ENCODE data around the gene MAST2. TPM values are rescaled to one million over a fixed set of nuclear protein-coding genes. Genes with fewer than 3 reads are reported as not detected.

Gene MAST2
- total RNA-seq, 1 experiment from 2014 or later: 38.4 TPM

GRCh38 chr1:46011121-46011695, 207.8 kb downstream of the MAST2 start:
- ChIA-PET CTCF (no interaction called here), POLR2A (ENCODE audit: low non-redundant PET) (no interaction called here)

GRCh38 chr1:46012236-46012635, 208.8 kb downstream of the MAST2 start:
- H3K27ac ChIP-seq (ENCODE audit: low read depth, low read length, poor library complexity, severe bottlenecking): no peak overlapping the region
- H3K4me1 ChIP-seq (ENCODE audit: insufficient read depth, low read length, poor library complexity, severe bottlenecking): no peaks in the 10 kb centered on the region
- no peak overlapping the region for H3K4me3 ChIP-seq (ENCODE audit: low read depth, low read length, poor library complexity, severe bottlenecking)
- H3K36me3 ChIP-seq (ENCODE audit: insufficient read depth, low read length, poor library complexity, severe bottlenecking): peaks cover 7% of the 10 kb centered on the region
- BruUV-seq (replicated peaks): no TSS peak
- no peaks in the 10 kb centered on the region for H3K9me3 ChIP-seq (ENCODE audit: low read depth, low read length, poor library complexity, severe bottlenecking)
- H3K27me3 ChIP-seq (replicated peaks; ENCODE audit: insufficient read depth, low read depth, low read length, poor library complexity): no peaks in the 10 kb centered on the region
- no peak for TF ChIP-seq EZH2 (IDR thresholded peaks at IDR 0.05; ENCODE audit: borderline replicate concordance, low read depth, low read length, poor library complexity, severe bottlenecking)
- TF ChIP-seq CTCF (conservative IDR thresholded peaks at IDR 0.05; ENCODE audit: low read depth, low read length): no peak
- POLR2A ChIA-PET (ENCODE audit: low non-redundant PET): no interaction called here
- CTCF ChIA-PET: no interaction called here
- intact Hi-C loops (cut with micrococcal nuclease; ENCODE audit: unreplicated experiment): no loop called here
- DNase-seq (ENCODE audit: low spot score): no peak

More at GRCh38 chr1:46011121-46011695, 207.8 kb downstream of the MAST2 start:
- H3K27me3 ChIP-seq (replicated peaks; ENCODE audit: insufficient read depth, low read depth, low read length, poor library complexity): no peaks in the 10 kb centered on the region
- peaks cover 11% of the 10 kb centered on the region for H3K36me3 ChIP-seq (ENCODE audit: insufficient read depth, low read length, poor library complexity, severe bottlenecking)
- no peaks in the 10 kb centered on the region for H3K9me3 ChIP-seq (ENCODE audit: low read depth, low read length, poor library complexity, severe bottlenecking)
- H3K27ac ChIP-seq (ENCODE audit: low read depth, low read length, poor library complexity, severe bottlenecking): no peak overlapping the region
- BruUV-seq (replicated peaks): no TSS peak
- no peak for DNase-seq (ENCODE audit: low spot score)
- H3K4me1 ChIP-seq (ENCODE audit: insufficient read depth, low read length, poor library complexity, severe bottlenecking): no peaks in the 10 kb centered on the region
- no peak overlapping the region for H3K4me3 ChIP-seq (ENCODE audit: low read depth, low read length, poor library complexity, severe bottlenecking)
- TF ChIP-seq EZH2 (IDR thresholded peaks at IDR 0.05; ENCODE audit: borderline replicate concordance, low read depth, low read length, poor library complexity, severe bottlenecking): no peak
- TF ChIP-seq CTCF (conservative IDR thresholded peaks at IDR 0.05; ENCODE audit: low read depth, low read length): no peak
- intact Hi-C loops (cut with micrococcal nuclease; ENCODE audit: unreplicated experiment): no loop called here

GRCh38 chr1:46013581-46013980, 210.2 kb downstream of the MAST2 start:
- ChIA-PET CTCF (no interaction called here), POLR2A (ENCODE audit: low non-redundant PET) (no interaction called here)
- H3K9me3 ChIP-seq (ENCODE audit: low read depth, low read length, poor library complexity, severe bottlenecking): no peaks in the 10 kb centered on the region
- no peak overlapping the region for H3K27ac ChIP-seq (ENCODE audit: low read depth, low read length, poor library complexity, severe bottlenecking)
- no peak for DNase-seq (ENCODE audit: low spot score)
- H3K36me3 ChIP-seq (ENCODE audit: insufficient read depth, low read length, poor library complexity, severe bottlenecking): peaks cover 7% of the 10 kb centered on the region
- H3K4me1 ChIP-seq (ENCODE audit: insufficient read depth, low read length, poor library complexity, severe bottlenecking): no peaks in the 10 kb centered on the region
- intact Hi-C loops (cut with micrococcal nuclease; ENCODE audit: unreplicated experiment): no loop called here
- H3K27me3 ChIP-seq (replicated peaks; ENCODE audit: insufficient read depth, low read depth, low read length, poor library complexity): no peaks in the 10 kb centered on the region
- BruUV-seq (replicated peaks): no TSS peak
- no peak overlapping the region for H3K4me3 ChIP-seq (ENCODE audit: low read depth, low read length, poor library complexity, severe bottlenecking)
- TF ChIP-seq CTCF (conservative IDR thresholded peaks at IDR 0.05; ENCODE audit: low read depth, low read length) (no peak), EZH2 (IDR thresholded peaks at IDR 0.05; ENCODE audit: borderline replicate concordance, low read depth, low read length, poor library complexity, severe bottlenecking) (no peak)

All from A673 (cell line).